K562 (cell line): ENCODE measurements around the gene PELI3. TPM values are rescaled to one million over a fixed set of nuclear protein-coding genes. Genes with fewer than 3 reads are reported as not detected.
A peak's percentile ranks its signal among the peaks of the same experiment; 100 is the strongest.

Experiments used
- CREB5 ChIP-seq: fragments of 250-450 bp; sonication (Bioruptor Pico); IDR thresholded peaks from 2 replicates; pipeline ENCODE4 v1.5.0; 2020; ENCODE audit warnings: mild to moderate bottlenecking
- CTCFL ChIP-seq: IDR thresholded peaks from 2 replicates; pipeline ENCODE4 v1.6.1; 2011; ENCODE audit warnings: borderline replicate concordance, low read depth, mild to moderate bottlenecking, moderate library complexity, low read length; ENCODE audit not compliant: insufficient read depth, poor library complexity, severe bottlenecking
- DMBX1 ChIP-seq: fragments of 250-450 bp; sonication (Bioruptor Pico); IDR thresholded peaks from 2 replicates; pipeline ENCODE4 v1.8.0; 2022; ENCODE audit warnings: inconsistent platforms, mild to moderate bottlenecking, moderate library complexity, borderline replicate concordance
- EWSR1 ChIP-seq: fragments of 450-650 bp; IDR thresholded peaks from 2 replicates; pipeline ENCODE4 v1.6.1; 2018; ENCODE audit warnings: borderline replicate concordance, mild to moderate bottlenecking, low read depth, moderate library complexity; ENCODE audit not compliant: partially characterized antibody
- ILF3 ChIP-seq: fragments of 450-650 bp; IDR thresholded peaks from 2 replicates; pipeline ENCODE4 v1.6.1; 2018; ENCODE audit warnings: antibody characterized with exemption, mild to moderate bottlenecking, moderate library complexity, borderline replicate concordance
- LEF1 ChIP-seq: fragments of 450-650 bp; IDR thresholded peaks from 2 replicates; pipeline ENCODE4 v1.6.1; 2016; ENCODE audit warnings: mild to moderate bottlenecking
- MCM2 ChIP-seq: fragments of 450-650 bp; IDR thresholded peaks from 2 replicates; pipeline ENCODE4 v1.6.1; 2017; ENCODE audit warnings: low read depth, mild to moderate bottlenecking
- MITF ChIP-seq: IDR thresholded peaks from 2 replicates; pipeline ENCODE4 v1.6.1; 2014; ENCODE audit warnings: antibody characterized with exemption
- PCBP1 ChIP-seq: fragments of 200-400 bp; formaldehyde crosslinking; IDR thresholded peaks from 2 replicates; pipeline ENCODE4 v1.6.1; 2018; ENCODE audit warnings: mild to moderate bottlenecking, low read depth, low read length; ENCODE audit not compliant: poor library complexity, severe bottlenecking
- PHB2 ChIP-seq: fragments of 450-650 bp; IDR thresholded peaks from 2 replicates; pipeline ENCODE4 v1.6.1; 2017; ENCODE audit warnings: low read depth
- PTTG1 ChIP-seq: fragments of 450-650 bp; IDR thresholded peaks from 2 replicates; pipeline ENCODE4 v1.6.1; 2016; ENCODE audit warnings: low read depth, mild to moderate bottlenecking, missing genetic modification characterization, missing compliant biosample characterization
- SMARCB1 ChIP-seq: IDR thresholded peaks from 2 replicates; pipeline ENCODE4 v1.6.1; 2011; ENCODE audit warnings: improper control_type of control experiment, low read depth; ENCODE audit not compliant: insufficient read length
- SRSF1 ChIP-seq: fragments of 200-400 bp; formaldehyde crosslinking; IDR thresholded peaks from 2 replicates; pipeline ENCODE4 v1.6.1; 2017; ENCODE audit warnings: mild to moderate bottlenecking, low read depth, low read length, moderate library complexity
- TFAM ChIP-seq: fragments of 250-450 bp; sonication (Bioruptor Pico); conservative IDR thresholded peaks from 2 replicates; pipeline ENCODE4 v1.5.0; 2021; ENCODE audit warnings: mild to moderate bottlenecking, moderate library complexity
- TFAP4 ChIP-seq: sonication (generic); formaldehyde crosslinking; IDR thresholded peaks from 2 replicates; pipeline ENCODE4 v1.8.0; 2022; ENCODE audit warnings: missing genetic modification reagents, mild to moderate bottlenecking, moderate library complexity, borderline replicate concordance
- TRIM28 ChIP-seq: fragments of 450-650 bp; IDR thresholded peaks from 2 replicates; pipeline ENCODE4 v1.6.1; 2017
- TSC22D4 ChIP-seq: fragments of 450-650 bp; IDR thresholded peaks from 2 replicates; pipeline ENCODE4 v1.6.1; 2016; ENCODE audit warnings: missing genetic modification characterization, missing biosample characterization, control low read depth
- ZBTB9 ChIP-seq: fragments of 450-650 bp; formaldehyde crosslinking; IDR thresholded peaks from 2 replicates; pipeline ENCODE4 v1.4.0; 2020; ENCODE audit warnings: mild to moderate bottlenecking, moderate library complexity
- ZNF263 ChIP-seq: sonication (generic); formaldehyde crosslinking; IDR thresholded peaks from 2 replicates; pipeline ENCODE4 v1.8.0; 2022; ENCODE audit warnings: mild to moderate bottlenecking, missing genetic modification reagents, borderline replicate concordance
- ZNF282 ChIP-seq: sonication (generic); formaldehyde crosslinking; IDR thresholded peaks from 2 replicates; pipeline ENCODE4 v1.8.1; 2023; ENCODE audit warnings: missing genetic modification reagents
- ZNF444 ChIP-seq: fragments of 250-450 bp; sonication (Bioruptor Pico); IDR thresholded peaks from 2 replicates; pipeline ENCODE4 v1.4.0; 2020; ENCODE audit warnings: mild to moderate bottlenecking, moderate library complexity
- polyA plus RNA-seq, 8 experiments: library from polyadenylated mRNA; depleted of rRNA in 4 of 8; stranded (reverse) in 5 of 8; unstranded in 3 of 8; fragments of >200 nt; fragmentation: Nextera tagmentation in 2 of 8; fragmentation: Illumina TruSeq in 1 of 8; extraction: Ambion mirVana in 2 of 8; extraction: Trizol in 1 of 8; gene quantifications; 2 replicates each; pipeline versions ENCODE4 v1.2.1 to v1.2.3, GENCODE V29; 2011 to 2014; ENCODE audit warnings: inconsistent platforms in 1 of 8, missing spikeins in 1 of 8
- total RNA-seq, 7 experiments: library from RNA; depleted of rRNA in 6 of 7; stranded (reverse); fragments of >200 nt in 6 of 7; fragmentation: Illumina TruSeq in 2 of 7; extraction: Trizol in 2 of 7; gene quantifications; 2 replicates each; pipeline versions ENCODE4 v1.2.1 to v1.2.3, GENCODE V29; 2011 to 2021; ENCODE audit warnings: low replicate concordance in 1 of 7

PELI3 gene
- total and polyA plus RNA-seq, 9 of the 15 experiments (the other 6 are each of a cell fraction or from before 2014, with no cell fraction given) = 0.17 to 4.2 (median 1.9) TPM

- TF ChIP-seq CTCFL = peak; percentile 2
- no peak for TF ChIP-seq LEF1
- TF ChIP-seq PHB2 = no peak
- TF ChIP-seq TRIM28 = no peak
- TF ChIP-seq MITF = no peak
- TF ChIP-seq CREB5 (CRISPR knock-in tag) = no peak
- TF ChIP-seq TSC22D4 (tag) = no peak
- peak; percentile 56; the same call in 1 of the 2 replicates for TF ChIP-seq TFAP4 (CRISPR knock-in tag)
- no peak for TF ChIP-seq ZNF282 (CRISPR knock-in tag)
- no peak for TF ChIP-seq SMARCB1
- TF ChIP-seq TFAM (CRISPR knock-in tag) = no peak
- no peak for TF ChIP-seq EWSR1
- no peak for TF ChIP-seq ILF3
- TF ChIP-seq MCM2 = no peak
- TF ChIP-seq SRSF1 = no peak
- peak; percentile 89 for TF ChIP-seq ZNF444
- no peak for TF ChIP-seq PCBP1
- no peak for TF ChIP-seq PTTG1
- TF ChIP-seq DMBX1 = no peak
- TF ChIP-seq ZBTB9 (CRISPR knock-in tag) = peak; percentile 37; the same call in 1 of the 2 replicates
- no peak for TF ChIP-seq ZNF263 (CRISPR knock-in tag)
Observed at GRCh38 chr11:66466225-66467033, at the start of gene PELI3 (continued).
